Activated T-helper 1 cell treated with anti-CD3 and anti-CD28 coated beads, Interleukin-2, amount 50 U/mL, for 16 hours (primary cell): ENCODE measurements around the gene TP53TG3C.
"Not testable (repeated sequence)": the region's sequence is repeated elsewhere in the genome, so short reads cannot be mapped to it uniquely, and the experiment has no call there.

Source experiments
- DNase-seq, 2 donors: peaks; one replicate each; pipeline ENCODE4 v3.0.0-alpha.2; 2020; ENCODE audit warnings: low read depth in 1 of 2, low spot score in 1 of 2

The TP53TG3C gene, protein sequence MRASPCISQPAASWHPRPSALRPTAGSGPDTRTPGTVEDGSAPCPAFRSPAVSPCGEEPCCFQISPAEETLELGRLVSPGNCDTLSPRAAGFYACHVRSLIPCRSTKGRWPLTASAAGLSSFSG

DNA sequence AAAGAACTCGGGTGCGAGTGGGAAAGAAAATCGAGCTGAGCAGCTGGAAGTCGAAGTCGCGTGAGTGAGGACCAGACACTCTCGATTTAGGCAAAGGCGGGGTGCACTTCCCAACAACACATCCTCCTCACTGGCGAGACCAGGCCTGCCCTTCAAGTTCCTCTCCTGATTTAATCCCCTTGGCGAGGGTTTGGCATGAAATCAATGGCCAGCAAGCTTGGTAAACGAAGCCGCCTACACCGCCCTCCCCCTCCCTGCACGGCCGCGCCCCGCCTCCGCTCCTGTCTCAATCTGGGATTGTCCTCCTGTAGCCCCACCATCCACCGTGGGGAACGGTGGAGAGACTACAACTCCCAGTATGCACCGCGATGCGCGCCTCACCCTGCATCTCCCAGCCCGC is at the start of gene TP53TG3C:
Gene TP53TG3C, plus strand, starts transcription at position 301 of the 400 bp plus-strand sequence. Its CDS starts 68 bp downstream, at position 369.
- DNase-seq, result not testable (repeated sequence)
